Activated T-cell treated with anti-CD3 and anti-CD28 coated beads, Interleukin-2, amount 50 U/mL, for 4 hours (primary cell): ENCODE results near the gene RPL12. TPM values are rescaled to one million over a fixed set of nuclear protein-coding genes. Genes with fewer than 3 reads are reported as not detected.

Source experiments
- total RNA-seq, 3 donors: library from RNA; stranded (reverse); gene quantifications; one replicate each; pipeline ENCODE4 v1.2.1, GENCODE V29; 2021

Gene RPL12
- total RNA-seq, 3 donors from 2014 or later, result 1,591 to 1,973 (median 1,685) TPM

Other genes with a start within 250 kb of the RPL12 start
- gene GARNL3, start 186.6 kb downstream of the RPL12 start, total RNA-seq, result 1 to 10 TPM in 1 of 3 donors, under 1 TPM in 2; 0.66 to 1.5 (median 0.66) TPM
- gene SLC2A8, start 54.2 kb downstream of the RPL12 start, total RNA-seq, result 1 to 10 TPM; 1.9 to 3.2 (median 3.0) TPM
- gene ZNF79, start 27.0 kb downstream of the RPL12 start, total RNA-seq, result 10 to 100 TPM in 2 of 3 donors, 1 to 10 TPM in 1; 9.0 to 14.0 (median 13.6) TPM
- gene LRSAM1, start 104 bp upstream of the RPL12 start, total RNA-seq, result 10 to 100 TPM; 20.5 to 24.2 (median 21.6) TPM
- gene STXBP1, start 160.9 kb upstream of the RPL12 start, total RNA-seq, result 10 to 100 TPM; 10.8 to 11.6 (median 11.0) TPM